ENCODE data around the gene EMX1.

Gene EMX1

DNA sequence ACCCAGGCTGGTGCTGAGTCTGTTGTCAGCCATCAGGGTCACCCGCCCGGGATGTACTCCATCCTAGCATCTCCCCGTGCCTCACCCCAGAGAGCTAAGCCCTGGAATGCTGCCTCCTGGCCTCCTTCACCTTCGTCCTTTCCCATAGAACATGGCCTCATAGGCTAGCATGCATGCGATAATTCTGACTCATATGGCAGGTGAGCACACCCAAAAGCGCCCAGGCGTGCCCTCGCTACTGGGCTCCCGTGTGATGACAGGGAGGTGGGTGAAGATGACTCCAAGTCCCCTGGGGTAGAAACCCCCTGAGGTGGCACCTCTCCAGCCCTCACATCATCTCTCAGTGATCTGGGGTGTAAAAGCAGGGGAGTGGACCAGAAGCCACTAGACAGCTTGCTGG, 22.8 kb upstream of the EMX1 start:
- H3K4me3 ChIP-seq (ENCODE audit: low read depth, low read length) = no peak overlapping the region
- TF ChIP-seq, protein P1, sequence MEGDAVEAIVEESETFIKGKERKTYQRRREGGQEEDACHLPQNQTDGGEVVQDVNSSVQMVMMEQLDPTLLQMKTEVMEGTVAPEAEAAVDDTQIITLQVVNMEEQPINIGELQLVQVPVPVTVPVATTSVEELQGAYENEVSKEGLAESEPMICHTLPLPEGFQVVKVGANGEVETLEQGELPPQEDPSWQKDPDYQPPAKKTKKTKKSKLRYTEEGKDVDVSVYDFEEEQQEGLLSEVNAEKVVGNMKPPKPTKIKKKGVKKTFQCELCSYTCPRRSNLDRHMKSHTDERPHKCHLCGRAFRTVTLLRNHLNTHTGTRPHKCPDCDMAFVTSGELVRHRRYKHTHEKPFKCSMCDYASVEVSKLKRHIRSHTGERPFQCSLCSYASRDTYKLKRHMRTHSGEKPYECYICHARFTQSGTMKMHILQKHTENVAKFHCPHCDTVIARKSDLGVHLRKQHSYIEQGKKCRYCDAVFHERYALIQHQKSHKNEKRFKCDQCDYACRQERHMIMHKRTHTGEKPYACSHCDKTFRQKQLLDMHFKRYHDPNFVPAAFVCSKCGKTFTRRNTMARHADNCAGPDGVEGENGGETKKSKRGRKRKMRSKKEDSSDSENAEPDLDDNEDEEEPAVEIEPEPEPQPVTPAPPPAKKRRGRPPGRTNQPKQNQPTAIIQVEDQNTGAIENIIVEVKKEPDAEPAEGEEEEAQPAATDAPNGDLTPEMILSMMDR (conservative IDR thresholded peaks at IDR 0.05; ENCODE audit: low read depth, low read length) = no peak
- no peak for DNase-seq (ENCODE audit: low read depth)

DNA sequence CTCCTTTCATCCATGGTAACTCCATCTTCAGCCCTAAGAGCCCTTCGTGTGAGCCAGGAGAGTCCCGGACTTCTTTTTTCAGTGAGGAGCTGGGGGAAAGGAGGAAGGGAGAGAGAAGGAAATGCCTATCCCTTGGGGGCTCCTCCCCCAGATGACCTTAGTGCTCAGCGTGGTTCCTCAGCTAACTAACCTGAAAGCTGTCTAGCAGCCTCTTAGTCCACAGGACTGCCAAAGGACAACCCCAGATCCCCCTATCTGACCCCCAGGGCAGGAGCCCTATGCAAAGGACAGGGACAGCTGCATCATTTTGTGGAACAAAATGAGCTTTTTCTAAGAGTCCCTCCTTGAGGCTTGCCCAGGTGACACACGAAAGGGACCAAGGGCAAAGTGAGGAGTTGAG, 22.2 kb upstream of the EMX1 start:
- TF ChIP-seq, protein P1 (conservative IDR thresholded peaks at IDR 0.05; ENCODE audit: low read depth, low read length) = no peak
- DNase-seq (ENCODE audit: low read depth) = no peak
- H3K4me3 ChIP-seq (ENCODE audit: low read depth, low read length) = no peak overlapping the region

DNA sequence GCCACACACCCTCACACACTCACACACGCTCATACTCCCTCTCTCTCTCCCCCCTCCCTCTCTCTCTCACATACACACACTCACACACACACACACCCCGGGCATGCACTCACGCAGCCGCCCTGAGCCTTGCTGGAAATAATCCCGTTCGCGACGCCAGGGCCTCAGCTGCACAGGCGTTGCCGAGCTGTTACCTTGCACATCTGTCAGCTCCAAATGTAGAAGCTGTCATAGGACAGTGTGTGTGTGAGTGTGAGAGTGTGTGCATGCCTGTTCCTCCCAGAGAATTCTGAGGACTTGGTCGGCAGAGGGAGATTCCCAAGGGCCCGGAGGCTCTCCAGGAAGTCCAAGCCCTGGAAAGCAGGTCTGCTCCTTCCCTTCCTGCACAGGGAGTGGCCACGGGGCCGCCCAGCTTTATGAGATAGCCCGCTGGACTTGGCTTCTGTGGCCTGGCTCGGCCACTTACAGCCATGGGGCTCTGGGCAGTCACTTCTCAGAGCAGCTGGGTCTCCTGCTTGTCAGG, 21.5 kb upstream of the EMX1 start:
- peak; percentile 61 for DNase-seq (ENCODE audit: low read depth)
- TF ChIP-seq, protein P1 (conservative IDR thresholded peaks at IDR 0.05; ENCODE audit: low read depth, low read length) = no peak
- H3K4me3 ChIP-seq (ENCODE audit: low read depth, low read length) = no peak overlapping the region

GRCh38 chr2:72896446-72896845, 20.9 kb upstream of the EMX1 start:
- DNase-seq (ENCODE audit: low read depth) = no peak
- TF ChIP-seq, protein P1 (conservative IDR thresholded peaks at IDR 0.05; ENCODE audit: low read depth, low read length) = no peak
- no peak overlapping the region for H3K4me3 ChIP-seq (ENCODE audit: low read depth, low read length)

- H3K4me3 ChIP-seq (ENCODE audit: low read depth, low read length) = no peak overlapping the region
- no peak for DNase-seq (ENCODE audit: low read depth)
- TF ChIP-seq, protein P1 (conservative IDR thresholded peaks at IDR 0.05; ENCODE audit: low read depth, low read length) = no peak
Observed at GRCh38 chr2:72897785-72898584, 19.3 kb upstream of the EMX1 start.

DNA sequence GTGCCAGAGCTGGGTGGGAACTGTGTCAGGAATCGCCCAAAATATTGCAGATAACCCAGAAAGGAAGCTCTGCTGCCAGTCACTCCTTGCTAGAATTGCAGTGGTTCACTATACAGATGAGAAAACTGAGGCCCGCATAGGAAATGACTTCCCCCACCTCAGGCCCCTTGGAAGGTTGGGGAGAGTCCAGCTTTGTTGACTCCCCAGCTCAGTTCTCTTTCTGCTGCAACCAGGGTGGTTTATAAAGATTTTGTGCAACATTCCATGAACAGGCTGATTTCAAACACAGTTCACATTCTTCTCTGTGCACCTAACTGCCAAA, 18.8 kb upstream of the EMX1 start:
- TF ChIP-seq, protein P1 (conservative IDR thresholded peaks at IDR 0.05; ENCODE audit: low read depth, low read length) = no peak
- no peak for DNase-seq (ENCODE audit: low read depth)
- H3K4me3 ChIP-seq (ENCODE audit: low read depth, low read length) = no peak overlapping the region

Data from choroid plexus epithelial cell (primary cell).